Left ventricle myocardium superior (tissue), 1 donor: ENCODE measurements around the gene SORL1. TPM values are rescaled to one million over a fixed set of nuclear protein-coding genes. Genes with fewer than 3 reads are reported as not detected.

Source experiments
- ATAC-seq: fragments of 200-7000 bp; cut with Tn5 transposase; one replicate; pipeline ENCODE4 v1.9.1; 2020; ENCODE audit warnings: mild to moderate bottlenecking, moderate library complexity
- DNase-seq: peaks from one replicate; pipeline ENCODE4 v3.0.0-alpha.2; 2020
- intact Hi-C: fragments of 100-400 bp; cut with micrococcal nuclease; formaldehyde crosslinking; loops from one replicate; pipeline ENCODE4 v1.11.0; 2022
- total RNA-seq: library from RNA; stranded (reverse); fragmentation: NEBNext Ultra II Directional; extraction: Animal tissue kit (Norgen Biotek cat#: 25700); gene quantifications from one replicate; pipeline ENCODE4 v1.2.1, GENCODE V29; 2021
- donor health status: DM: no; HTN: yes; CAD: no; lungs with severe emphysema.

Gene SORL1
- total RNA-seq, 1 donor from 2014 or later = 11.9 TPM

- peak; percentile 96 for ATAC-seq
- intact Hi-C loops = no loop called here
- peak; percentile 93 for DNase-seq
These were observed 203.6 kb downstream of the SORL1 start for GRCh38 chr11:121655537-121656327.

GRCh38 chr11:121656328-121657090, 204.4 kb downstream of the SORL1 start:
- DNase-seq (peak; percentile 32), ATAC-seq (peak; percentile 6)
- intact Hi-C loops = no loop called here

- intact Hi-C loops = no loop called here
- no peak for DNase-seq
- ATAC-seq = no peak
These were observed 205.0 kb downstream of the SORL1 start for GRCh38 chr11:121657146-121657545.

- no peak for ATAC-seq
These were observed 207.7 kb downstream of the SORL1 start for GRCh38 chr11:121659811-121660210.

GRCh38 chr11:121661880-121662486, 209.9 kb downstream of the SORL1 start:
- intact Hi-C loops = no loop called here

More at GRCh38 chr11:121659811-121660210, 207.7 kb downstream of the SORL1 start:
- no peak for DNase-seq
- intact Hi-C loops = no loop called here

GRCh38 chr11:121664144-121664543, 212.0 kb downstream of the SORL1 start:
- intact Hi-C loops = no loop called here
- no peak for DNase-seq
- ATAC-seq = no peak

More at GRCh38 chr11:121661880-121662486, 209.9 kb downstream of the SORL1 start:
- peak; percentile 76 for ATAC-seq
- DNase-seq = no peak

- ATAC-seq (no peak), DNase-seq (no peak)
- intact Hi-C loops = no loop called here
These were observed 213.2 kb downstream of the SORL1 start for GRCh38 chr11:121665206-121665838.

GRCh38 chr11:121667836-121668235, 215.7 kb downstream of the SORL1 start:
- no peak for DNase-seq
- no peak for ATAC-seq
- intact Hi-C loops = no loop called here

- no peak for ATAC-seq
- intact Hi-C loops = no loop called here
- no peak for DNase-seq
These were observed 217.3 kb downstream of the SORL1 start for GRCh38 chr11:121669422-121669821.

- intact Hi-C loops = no loop called here
- ATAC-seq (no peak), DNase-seq (no peak)
These were observed 218.2 kb downstream of the SORL1 start for GRCh38 chr11:121670266-121670665.

GRCh38 chr11:121670805-121671282, 218.7 kb downstream of the SORL1 start:
- intact Hi-C loops = no loop called here
- ATAC-seq (no peak), DNase-seq (no peak)

- no peak for DNase-seq
- intact Hi-C loops = no loop called here
- ATAC-seq = peak; percentile 62
These were observed 219.4 kb downstream of the SORL1 start for GRCh38 chr11:121671283-121672168.

GRCh38 chr11:121672630-121673487, 220.7 kb downstream of the SORL1 start:
- intact Hi-C loops = no loop called here
- peak; percentile 38 for DNase-seq
- peak; percentile 73 for ATAC-seq

GRCh38 chr11:121681550-121682268, 229.6 kb downstream of the SORL1 start:
- intact Hi-C loops = no loop called here
- ATAC-seq = no peak

More at GRCh38 chr11:121681550-121682268, 229.6 kb downstream of the SORL1 start:
- no peak for DNase-seq
